ENCODE data around the gene RASAL2.
A peak's percentile ranks its signal among the peaks of the same experiment; 100 is the strongest.
"Not testable (repeated sequence)": the region's sequence is repeated elsewhere in the genome, so short reads cannot be mapped to it uniquely, and the experiment has no call there.

Gene RASAL2

GRCh38 chr1:178342745-178343144 lies 248.8 kb downstream of the RASAL2 start:
- TF ChIP-seq CTCF (IDR thresholded peaks at IDR 0.05) = no peak
- TF ChIP-seq ZFX (IDR thresholded peaks at IDR 0.05; ENCODE audit: borderline replicate concordance) = no peak

DNA sequence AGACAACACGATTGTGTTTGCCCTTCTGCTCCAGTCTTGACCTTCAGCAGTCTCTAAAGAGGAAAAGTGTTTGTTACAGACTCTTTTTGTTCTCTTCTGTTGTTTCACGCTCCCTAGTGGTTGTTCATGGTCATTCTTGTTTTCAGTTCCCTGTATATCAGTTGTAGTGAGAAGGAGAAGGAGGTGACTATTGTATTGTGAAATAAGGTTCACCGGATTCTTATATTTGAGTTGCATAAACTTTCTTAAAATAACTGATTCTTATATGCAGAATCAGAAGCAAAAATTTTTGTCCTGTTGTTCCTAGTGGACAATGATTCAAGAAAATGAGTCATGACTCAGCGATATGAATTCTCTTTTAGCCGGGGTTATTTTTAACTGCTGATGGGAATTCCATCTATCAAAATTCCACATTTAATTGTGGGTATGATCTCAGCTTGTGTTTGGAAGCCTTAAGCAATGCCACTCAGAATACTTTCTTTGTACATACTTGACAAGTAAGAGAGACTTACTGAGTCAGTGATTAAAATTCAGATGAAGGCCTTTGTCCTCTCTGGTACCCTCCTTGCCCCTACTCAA lies 250.7 kb downstream of the RASAL2 start:
- H3K27ac ChIP-seq = no peak overlapping the region
- no peak for TF ChIP-seq ZFX (IDR thresholded peaks at IDR 0.05; ENCODE audit: borderline replicate concordance)
- peak; percentile 67 for TF ChIP-seq CTCF (IDR thresholded peaks at IDR 0.05)

More at GRCh38 chr1:178342745-178343144, 248.8 kb downstream of the RASAL2 start:
- no peak overlapping the region for H3K27ac ChIP-seq

DNA sequence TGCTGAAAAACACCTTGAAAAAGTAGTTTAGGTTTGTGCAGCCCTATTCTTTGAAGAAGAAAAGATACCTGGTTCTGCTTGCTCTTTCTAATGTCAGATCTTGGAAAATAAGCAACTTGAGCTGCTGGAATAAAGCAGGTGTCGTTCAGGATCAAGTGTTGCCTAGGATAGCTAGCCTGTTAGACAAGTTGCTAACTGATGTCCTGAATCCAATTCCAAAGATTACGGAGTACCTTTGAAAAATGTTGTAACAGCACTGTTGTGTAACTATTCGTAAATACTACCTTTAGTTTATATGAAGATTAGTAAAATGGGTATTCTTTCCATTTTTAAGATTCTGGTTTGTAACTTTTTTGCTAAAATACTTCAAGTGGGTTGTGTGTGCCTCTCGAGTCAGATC lies 251.3 kb downstream of the RASAL2 start:
- H3K27ac ChIP-seq = no peak overlapping the region
- TF ChIP-seq ZFX (IDR thresholded peaks at IDR 0.05; ENCODE audit: borderline replicate concordance) = no peak
- no peak for TF ChIP-seq CTCF (IDR thresholded peaks at IDR 0.05)

DNA sequence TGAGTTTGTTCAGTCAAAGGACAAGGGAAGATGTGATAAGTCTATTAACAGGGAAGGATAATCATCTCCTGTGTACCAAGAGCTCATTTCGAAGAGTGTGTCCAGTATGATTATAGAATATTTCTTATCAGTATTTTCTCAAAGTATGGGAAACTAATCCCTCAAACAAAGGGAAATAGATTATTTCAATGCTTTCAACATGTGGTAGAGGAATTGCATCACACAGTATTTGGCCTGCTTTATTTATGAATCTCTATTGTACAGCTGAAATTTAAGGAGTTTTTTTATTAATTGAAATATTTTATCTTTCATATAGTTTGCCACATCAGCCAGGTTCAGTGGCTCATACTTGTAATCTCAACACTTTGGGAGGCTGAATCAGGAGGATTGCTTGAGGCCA lies 251.9 kb downstream of the RASAL2 start:
- TF ChIP-seq ZFX (IDR thresholded peaks at IDR 0.05; ENCODE audit: borderline replicate concordance) (no peak), CTCF (IDR thresholded peaks at IDR 0.05) (no peak)

DNA sequence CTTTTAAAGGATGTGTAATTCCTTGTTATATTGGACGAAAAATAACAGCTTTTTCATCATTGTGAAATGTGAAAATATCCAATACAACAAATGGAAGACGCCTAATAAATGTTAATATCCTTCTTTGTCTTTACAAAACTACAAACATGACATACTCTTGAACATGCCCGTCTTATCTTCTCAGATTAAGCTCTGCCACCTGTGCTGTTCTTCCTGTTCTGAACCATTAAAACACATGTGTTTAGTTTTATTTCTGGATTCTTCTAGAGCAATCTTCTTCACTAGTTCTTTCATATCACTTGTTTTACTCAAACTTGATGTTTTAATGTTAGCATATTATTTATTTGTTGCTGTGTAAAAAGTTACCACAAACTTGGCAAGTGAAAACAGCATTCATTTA lies 255.9 kb downstream of the RASAL2 start:
- no peak for TF ChIP-seq CTCF (IDR thresholded peaks at IDR 0.05)
- no peak for TF ChIP-seq ZFX (IDR thresholded peaks at IDR 0.05; ENCODE audit: borderline replicate concordance)
- H3K27ac ChIP-seq = no peak overlapping the region

More for the DNA sequence above, 251.9 kb downstream of the RASAL2 start:
- no peak overlapping the region for H3K27ac ChIP-seq

- H3K27ac ChIP-seq = not testable (repeated sequence)
These were observed 258.0 kb downstream of the RASAL2 start for GRCh38 chr1:178351911-178352310.

GRCh38 chr1:178352790-178353416 lies 259.0 kb downstream of the RASAL2 start:
- H3K27ac ChIP-seq = no peak overlapping the region
- TF ChIP-seq CTCF (IDR thresholded peaks at IDR 0.05) = no peak
- TF ChIP-seq ZFX (IDR thresholded peaks at IDR 0.05; ENCODE audit: borderline replicate concordance) = no peak

DNA sequence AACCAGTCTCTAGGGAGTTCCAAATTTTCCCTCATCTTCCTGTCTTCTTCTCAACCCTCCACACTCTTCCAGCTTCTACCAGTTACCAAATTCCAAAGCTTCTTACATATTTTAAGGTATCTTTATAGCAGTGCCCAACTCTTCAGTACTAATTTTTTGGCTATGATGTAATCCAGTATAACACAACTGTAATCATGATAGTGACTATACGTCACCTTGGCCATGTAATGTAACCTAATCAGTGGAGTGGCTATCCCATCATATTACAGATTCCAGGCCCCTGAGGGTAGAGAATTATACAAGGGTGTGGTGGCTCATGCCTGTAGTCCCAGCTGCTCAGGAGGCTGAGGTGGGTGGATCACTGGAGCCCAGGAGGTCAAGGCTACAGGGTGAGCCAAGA lies 259.6 kb downstream of the RASAL2 start:
- no peak for TF ChIP-seq CTCF (IDR thresholded peaks at IDR 0.05)
- TF ChIP-seq ZFX (IDR thresholded peaks at IDR 0.05; ENCODE audit: borderline replicate concordance) = no peak
- no peak overlapping the region for H3K27ac ChIP-seq

Measured in 22Rv1 (cell line).